ENCODE data around the gene SIRPG. TPM values are rescaled to one million over a fixed set of nuclear protein-coding genes. Genes with fewer than 3 reads are reported as not detected.

SIRPG gene
- polyA plus RNA-seq, 3 donors = 0.15 to 0.52 (median 0.51) TPM

- Histone ChIP-seq H4K20me1 (ENCODE audit: insufficient read depth, low read length) (no peaks in the 10 kb centered on the region), H3K27ac (ENCODE audit: low read depth in 1 of 2, low read length in 2 of 2) (no peak overlapping the region), H3K36me3 (replicated peaks in 1 of 2; ENCODE audit: control insufficient read depth in 1 of 2, insufficient read depth in 2 of 2, low read length in 2 of 2) (no peaks in the 10 kb centered on the region), H3K4me2 (replicated peaks; ENCODE audit: extremely low read depth, low read length, poor library complexity, severe bottlenecking) (no peak overlapping the region), H3K27me3 (ENCODE audit: control insufficient read depth in 2 of 2, insufficient read depth in 2 of 2, low read length in 2 of 2) (no peaks in the 10 kb centered on the region), H3K9me3 (replicated peaks in 1 of 2; ENCODE audit: control insufficient read depth in 1 of 2, insufficient read depth in 1 of 2, low read length in 2 of 2) (peaks cover 0 to 6% of the 10 kb centered on the region in 2 donors), H2AFZ (ENCODE audit: insufficient read depth, low read depth, low read length, poor library complexity, severe bottlenecking) (no peak overlapping the region), H3K9ac (ENCODE audit: insufficient read depth, low read length, poor library complexity, severe bottlenecking) (no peak overlapping the region), H3K4me3 (replicated peaks in 1 of 3; ENCODE audit: low read depth in 2 of 3, low read length in 3 of 3) (no peak overlapping the region), H3K79me2 (ENCODE audit: insufficient read depth, low read length) (no peaks in the 10 kb centered on the region), H3K4me1 (ENCODE audit: control insufficient read depth in 1 of 2, insufficient read depth in 2 of 2, low read length in 2 of 2) (peaks cover 32 to 44% of the 10 kb centered on the region in 2 donors)
- Mint-ChIP-seq H3K4me3 (no peak overlapping the region), H3K27ac (no peak overlapping the region), H3K4me1 (peaks cover 48% of the 10 kb centered on the region), H3K27me3 (ENCODE audit: low read depth in 3 of 3) (peaks cover 0 to 3% (median 2%) of the 10 kb centered on the region in 3 donors), H3K9me3 (peaks cover 6 to 12% (median 8%) of the 10 kb centered on the region in 7 donors), H3K36me3 (no peaks in the 10 kb centered on the region)
- WGBS (ENCODE audit: insufficient coverage) = no CpG with 5 or more reads among the region's 1 CpG
- intact Hi-C loops (cut with micrococcal nuclease) = no loop called here
- DNase-seq = no peak
- TF ChIP-seq, protein P1, sequence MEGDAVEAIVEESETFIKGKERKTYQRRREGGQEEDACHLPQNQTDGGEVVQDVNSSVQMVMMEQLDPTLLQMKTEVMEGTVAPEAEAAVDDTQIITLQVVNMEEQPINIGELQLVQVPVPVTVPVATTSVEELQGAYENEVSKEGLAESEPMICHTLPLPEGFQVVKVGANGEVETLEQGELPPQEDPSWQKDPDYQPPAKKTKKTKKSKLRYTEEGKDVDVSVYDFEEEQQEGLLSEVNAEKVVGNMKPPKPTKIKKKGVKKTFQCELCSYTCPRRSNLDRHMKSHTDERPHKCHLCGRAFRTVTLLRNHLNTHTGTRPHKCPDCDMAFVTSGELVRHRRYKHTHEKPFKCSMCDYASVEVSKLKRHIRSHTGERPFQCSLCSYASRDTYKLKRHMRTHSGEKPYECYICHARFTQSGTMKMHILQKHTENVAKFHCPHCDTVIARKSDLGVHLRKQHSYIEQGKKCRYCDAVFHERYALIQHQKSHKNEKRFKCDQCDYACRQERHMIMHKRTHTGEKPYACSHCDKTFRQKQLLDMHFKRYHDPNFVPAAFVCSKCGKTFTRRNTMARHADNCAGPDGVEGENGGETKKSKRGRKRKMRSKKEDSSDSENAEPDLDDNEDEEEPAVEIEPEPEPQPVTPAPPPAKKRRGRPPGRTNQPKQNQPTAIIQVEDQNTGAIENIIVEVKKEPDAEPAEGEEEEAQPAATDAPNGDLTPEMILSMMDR (IDR thresholded peaks at IDR 0.05) = no peak
Observed at GRCh38 chr20:1706079-1706478, 48.5 kb upstream of the SIRPG start.

DNA sequence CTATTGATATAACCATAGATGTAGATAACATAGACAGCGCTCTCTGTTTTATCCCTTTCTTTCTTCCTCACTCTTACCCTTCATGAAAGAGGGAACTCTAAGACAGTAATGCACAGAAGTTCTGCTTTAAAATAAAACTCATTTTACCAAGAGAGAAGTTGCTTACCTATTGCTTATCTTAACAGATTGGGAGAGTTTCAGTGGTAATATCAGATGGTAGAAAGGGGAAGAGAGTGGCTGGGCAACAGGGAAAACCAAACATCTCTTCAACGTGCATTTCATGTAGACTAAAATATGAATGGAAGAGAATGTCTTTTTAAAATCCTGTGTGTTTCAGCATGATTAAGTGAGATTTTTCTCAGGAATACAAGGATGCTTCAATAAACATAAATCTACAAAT, 45.3 kb upstream of the SIRPG start:
- H3K27ac Mint-ChIP-seq = peak overlapping the region; percentile 76 to 91 (median 87)
- WGBS (ENCODE audit: insufficient coverage) = no CpG with 5 or more reads among the region's 2 CpGs
- H3K4me2 ChIP-seq (replicated peaks; ENCODE audit: extremely low read depth, low read length, poor library complexity, severe bottlenecking) = peak overlapping the region; percentile 51
- peak in 1 of 3 donors; percentile 17 for DNase-seq
- H3K4me1 ChIP-seq (ENCODE audit: control insufficient read depth in 1 of 2, insufficient read depth in 2 of 2, low read length in 2 of 2) = peaks cover 26 to 41% of the 10 kb centered on the region in 2 donors
- H3K9ac ChIP-seq (ENCODE audit: insufficient read depth, low read length, poor library complexity, severe bottlenecking) = no peak overlapping the region
- H3K9me3 ChIP-seq (replicated peaks in 1 of 2; ENCODE audit: control insufficient read depth in 1 of 2, insufficient read depth in 1 of 2, low read length in 2 of 2) = no peaks in the 10 kb centered on the region
- H3K4me3 ChIP-seq (replicated peaks in 1 of 3; ENCODE audit: low read depth in 2 of 3, low read length in 3 of 3) = no peak overlapping the region
- TF ChIP-seq, protein P1 (IDR thresholded peaks at IDR 0.05) = no peak
- peaks cover 2 to 13% (median 9%) of the 10 kb centered on the region in 3 donors for H3K27me3 Mint-ChIP-seq (ENCODE audit: low read depth in 3 of 3)
- intact Hi-C loops (cut with micrococcal nuclease) = no loop called here
- H3K27ac ChIP-seq (ENCODE audit: low read depth in 1 of 2, low read length in 2 of 2) = peak overlapping the region in 1 of 2 donors; percentile 62
- peaks cover 0 to 3% (median 0%) of the 10 kb centered on the region in 7 donors for H3K9me3 Mint-ChIP-seq
- H3K36me3 ChIP-seq (replicated peaks in 1 of 2; ENCODE audit: control insufficient read depth in 1 of 2, insufficient read depth in 2 of 2, low read length in 2 of 2) = no peaks in the 10 kb centered on the region
- H3K4me3 Mint-ChIP-seq = no peak overlapping the region
- no peaks in the 10 kb centered on the region for H4K20me1 ChIP-seq (ENCODE audit: insufficient read depth, low read length)
- peaks cover 0 to 6% of the 10 kb centered on the region in 2 donors for H3K36me3 Mint-ChIP-seq
- H3K4me1 Mint-ChIP-seq = peaks cover 45% of the 10 kb centered on the region
- H3K27me3 ChIP-seq (ENCODE audit: control insufficient read depth in 2 of 2, insufficient read depth in 2 of 2, low read length in 2 of 2) = no peaks in the 10 kb centered on the region
- H3K79me2 ChIP-seq (ENCODE audit: insufficient read depth, low read length) = no peaks in the 10 kb centered on the region
- H2AFZ ChIP-seq (ENCODE audit: insufficient read depth, low read depth, low read length, poor library complexity, severe bottlenecking) = no peak overlapping the region
